Gastrocnemius medialis (tissue), 4 donors: Measurements from ENCODE around the gene HACD2. TPM values are rescaled to one million over a fixed set of nuclear protein-coding genes. Genes with fewer than 3 reads are reported as not detected.

Experiments
- ATAC-seq, 2 donors: fragments of 150-250 bp; one replicate each; pipeline ENCODE4 v1.9.1; 2016
- DNase-seq, 2 donors: peaks; one replicate each; pipeline ENCODE4 v3.0.0-alpha.2; 2019
- H3K27ac ChIP-seq, 4 donors: fragments of 200-600 bp; sonication (generic); 1 replicate in 1 of 4; 2 replicates in 3 of 4; pipeline ENCODE4 v1.5.1; 2016 to 2018; ENCODE audit warnings: mild to moderate bottlenecking in 2 of 4, moderate library complexity in 1 of 4
- H3K27me3 ChIP-seq, 3 donors: fragments of 200-600 bp; sonication (generic) in 2 of 3; 1 replicate in 1 of 3; 2 replicates in 2 of 3; pipeline versions ENCODE4 v1.5.1 to v1.6.0; 2016 to 2019; ENCODE audit warnings: mild to moderate bottlenecking in 1 of 3, moderate library complexity in 1 of 3
- H3K36me3 ChIP-seq, 2 donors: fragments of 200-600 bp; sonication (generic) in 1 of 2; one replicate each; pipeline ENCODE4 v1.5.1; 2017 to 2018
- H3K4me1 ChIP-seq, 2 donors: fragments of 200-600 bp; sonication (generic) in 1 of 2; one replicate each; pipeline ENCODE4 v1.5.1; 2016 to 2017; ENCODE audit warnings: mild to moderate bottlenecking in 2 of 2
- H3K4me3 ChIP-seq, 4 donors: fragments of 200-600 bp; sonication (generic) in 3 of 4; 1 replicate in 1 of 4; 2 replicates in 3 of 4; pipeline ENCODE4 v1.5.1; 2016 to 2019; ENCODE audit warnings: mild to moderate bottlenecking in 2 of 4
- H3K9me3 ChIP-seq, 3 donors: fragments of 200-600 bp; sonication (generic) in 2 of 3; 1 replicate in 1 of 3; 2 replicates in 2 of 3; pipeline ENCODE4 v1.5.1; 2016 to 2019
- CTCF ChIP-seq, 5 experiments: fragments of 450-650 bp in 3 of 5; fragments of 200-600 bp in 2 of 5; sonication (generic) in 2 of 5; IDR thresholded peaks in 4 of 5; conservative IDR thresholded peaks in 1 of 5; 1 replicate in 4 of 5; 2 replicates in 1 of 5; pipeline ENCODE4 v1.5.1; 2016 to 2019; ENCODE audit warnings: antibody characterized with exemption in 5 of 5, mild to moderate bottlenecking in 3 of 5, moderate library complexity in 3 of 5
- POLR2A ChIP-seq, 2 donors: fragments of 450-650 bp; IDR thresholded peaks; one replicate each; pipeline ENCODE4 v1.6.1; 2017; ENCODE audit warnings: antibody characterized with exemption in 2 of 2, mild to moderate bottlenecking in 2 of 2, moderate library complexity in 2 of 2
- in situ Hi-C, 4 donors: fragments of 200-750 bp; cut with MboI; loops; one replicate each; pipeline versions ENCODE4 v1.15.0 to v1.8.0; 2017; ENCODE audit warnings: low sequenced_read_pairs in 4 of 4
- intact Hi-C: fragments of 100-400 bp; cut with DNase I; formaldehyde crosslinking; loops from one replicate; pipeline ENCODE4 v1.15.1; 2023; ENCODE audit warnings: low total_unique reads
- total RNA-seq, 4 donors: library from RNA; depleted of rRNA; stranded (reverse); fragments of >200 nt; gene quantifications; one replicate each; pipeline versions ENCODE4 v1.1.0 to v1.2.3, GENCODE V29; 2016

HACD2 gene
- total RNA-seq, 4 donors from 2014 or later: 3.9 to 19.8 (median 6.7) TPM

GRCh38 chr3:123611082-123611481 lies 26.2 kb upstream of the HACD2 start:
- in situ Hi-C loops: no loop called here
- intact Hi-C loops: no loop called here

GRCh38 chr3:123610331-123610730 lies 25.5 kb upstream of the HACD2 start:
- no peak for TF ChIP-seq POLR2A (IDR thresholded peaks at IDR 0.05)
- no peak for TF ChIP-seq CTCF (IDR thresholded peaks at IDR 0.05 in 4 of 5, conservative IDR thresholded peaks at IDR 0.05 in 1 of 5)
- H3K4me3 ChIP-seq: no peak overlapping the region
- H3K4me1 ChIP-seq: no peaks in the 10 kb centered on the region
- H3K36me3 ChIP-seq: no peaks in the 10 kb centered on the region
- H3K27ac ChIP-seq: no peak overlapping the region
- in situ Hi-C loops (no loop called here), intact Hi-C loops (no loop called here)
- ATAC-seq (no peak), DNase-seq (no peak)
- no peaks in the 10 kb centered on the region for H3K9me3 ChIP-seq
- no peaks in the 10 kb centered on the region for H3K27me3 ChIP-seq

More at GRCh38 chr3:123611082-123611481, 26.2 kb upstream of the HACD2 start:
- Histone ChIP-seq H3K36me3 (no peaks in the 10 kb centered on the region), H3K27me3 (no peaks in the 10 kb centered on the region), H3K4me1 (no peaks in the 10 kb centered on the region), H3K9me3 (no peaks in the 10 kb centered on the region), H3K4me3 (no peak overlapping the region), H3K27ac (no peak overlapping the region)
- TF ChIP-seq CTCF (IDR thresholded peaks at IDR 0.05 in 4 of 5, conservative IDR thresholded peaks at IDR 0.05 in 1 of 5) (no peak), POLR2A (IDR thresholded peaks at IDR 0.05) (no peak)
- no peak for ATAC-seq
- DNase-seq: no peak

- no peak for ATAC-seq
- H3K4me1 ChIP-seq: no peaks in the 10 kb centered on the region
- DNase-seq: no peak
- H3K4me3 ChIP-seq: no peak overlapping the region
- H3K27me3 ChIP-seq: no peaks in the 10 kb centered on the region
- TF ChIP-seq CTCF (IDR thresholded peaks at IDR 0.05 in 4 of 5, conservative IDR thresholded peaks at IDR 0.05 in 1 of 5): no peak
- no peak for TF ChIP-seq POLR2A (IDR thresholded peaks at IDR 0.05)
- H3K36me3 ChIP-seq: no peaks in the 10 kb centered on the region
- no peaks in the 10 kb centered on the region for H3K9me3 ChIP-seq
- intact Hi-C loops: no loop called here
- H3K27ac ChIP-seq: no peak overlapping the region
- in situ Hi-C loops: no loop called here
Measured at GRCh38 chr3:123609063-123609462, 24.2 kb upstream of the HACD2 start.

- Histone ChIP-seq H3K36me3 (no peaks in the 10 kb centered on the region), H3K27ac (no peak overlapping the region), H3K4me3 (no peak overlapping the region), H3K27me3 (no peaks in the 10 kb centered on the region), H3K4me1 (no peaks in the 10 kb centered on the region), H3K9me3 (no peaks in the 10 kb centered on the region)
- no peak for ATAC-seq
- TF ChIP-seq POLR2A (IDR thresholded peaks at IDR 0.05): no peak
- TF ChIP-seq CTCF (IDR thresholded peaks at IDR 0.05 in 4 of 5, conservative IDR thresholded peaks at IDR 0.05 in 1 of 5): no peak
- intact Hi-C loops (no loop called here), in situ Hi-C loops (no loop called here)
- DNase-seq: no peak
Measured at GRCh38 chr3:123608263-123608937, 23.5 kb upstream of the HACD2 start.

- in situ Hi-C loops: no loop called here
- DNase-seq (no peak), ATAC-seq (no peak)
- H3K9me3 ChIP-seq: no peaks in the 10 kb centered on the region
- no peaks in the 10 kb centered on the region for H3K27me3 ChIP-seq
- intact Hi-C loops: no loop called here
- H3K4me1 ChIP-seq: no peaks in the 10 kb centered on the region
- no peak for TF ChIP-seq CTCF (IDR thresholded peaks at IDR 0.05 in 4 of 5, conservative IDR thresholded peaks at IDR 0.05 in 1 of 5)
- no peaks in the 10 kb centered on the region for H3K36me3 ChIP-seq
- no peak overlapping the region for H3K4me3 ChIP-seq
- H3K27ac ChIP-seq: no peak overlapping the region
Measured at GRCh38 chr3:123606527-123606926, 21.7 kb upstream of the HACD2 start.
